ENCODE measurements around the gene IL7R.
"Not testable (repeated sequence)": the region's sequence is repeated elsewhere in the genome, so short reads cannot be mapped to it uniquely, and the experiment has no call there.

IL7R gene

GRCh38 chr5:35838370-35839042 lies 18.2 kb upstream of the IL7R start:
- DNase-seq (ENCODE audit: low spot score): no peak

- no peak for DNase-seq (ENCODE audit: low spot score)
Measured at GRCh38 chr5:35842856-35843255, 13.8 kb upstream of the IL7R start.

- not testable (repeated sequence) for DNase-seq (ENCODE audit: low spot score)
Measured at GRCh38 chr5:35845508-35845907, 11.2 kb upstream of the IL7R start.

GRCh38 chr5:35847491-35847890 lies 9.2 kb upstream of the IL7R start:
- no peak for DNase-seq (ENCODE audit: low spot score)

- DNase-seq (ENCODE audit: low spot score): no peak
Measured at GRCh38 chr5:35847961-35848360, 8.7 kb upstream of the IL7R start.

- no peak for DNase-seq (ENCODE audit: low spot score)
Measured at GRCh38 chr5:35849860-35850259, 6.8 kb upstream of the IL7R start.

- no peak for DNase-seq (ENCODE audit: low spot score)
Measured at GRCh38 chr5:35850967-35851680, 5.6 kb upstream of the IL7R start.

- peak; percentile 86 for DNase-seq (ENCODE audit: low spot score)
Measured at GRCh38 chr5:35852084-35852734, 4.5 kb upstream of the IL7R start.

GRCh38 chr5:35852773-35853172 lies 3.9 kb upstream of the IL7R start:
- no peak for DNase-seq (ENCODE audit: low spot score)

GRCh38 chr5:35853631-35854030 lies 3.1 kb upstream of the IL7R start:
- DNase-seq (ENCODE audit: low spot score): peak; percentile 79

GRCh38 chr5:35854248-35854647 lies 2.4 kb upstream of the IL7R start:
- DNase-seq (ENCODE audit: low spot score): peak; percentile 85

GRCh38 chr5:35855187-35855586 lies 1.5 kb upstream of the IL7R start:
- no peak for DNase-seq (ENCODE audit: low spot score)

GRCh38 chr5:35856186-35856764 lies 416 bp upstream of the IL7R start:
- not testable (repeated sequence) for DNase-seq (ENCODE audit: low spot score)

- DNase-seq (ENCODE audit: low spot score): no peak
Measured at GRCh38 chr5:35857606-35858205, 1.0 kb downstream of the IL7R start.

GRCh38 chr5:35859101-35859661 lies 2.5 kb downstream of the IL7R start:
- peak; percentile 46 for DNase-seq (ENCODE audit: low spot score)

- no peak for DNase-seq (ENCODE audit: low spot score)
Measured at GRCh38 chr5:35860686-35861085, 4.0 kb downstream of the IL7R start.

- no peak for DNase-seq (ENCODE audit: low spot score)
Measured at GRCh38 chr5:35861718-35862117, 5.0 kb downstream of the IL7R start.

GRCh38 chr5:35862126-35862525 lies 5.4 kb downstream of the IL7R start:
- DNase-seq (ENCODE audit: low spot score): no peak

GRCh38 chr5:35863159-35863558 lies 6.5 kb downstream of the IL7R start:
- DNase-seq (ENCODE audit: low spot score): peak; percentile 58

GRCh38 chr5:35867998-35868397 lies 11.3 kb downstream of the IL7R start:
- no peak for DNase-seq (ENCODE audit: low spot score)

- no peak for DNase-seq (ENCODE audit: low spot score)
Measured at GRCh38 chr5:35869685-35870277, 13.1 kb downstream of the IL7R start.

- no peak for DNase-seq (ENCODE audit: low spot score)
Measured at GRCh38 chr5:35870605-35871004, 13.9 kb downstream of the IL7R start.
